Sciatic nerve (tissue), 2 donors: ENCODE measurements around the gene EXOSC10. TPM values are rescaled to one million over a fixed set of nuclear protein-coding genes. Genes with fewer than 3 reads are reported as not detected.
"Not testable (repeated sequence)": the region's sequence is repeated elsewhere in the genome, so short reads cannot be mapped to it uniquely, and the experiment has no call there.

Source experiments
- ATAC-seq: fragments of 200-7000 bp; cut with Tn5 transposase; one replicate; pipeline ENCODE4 v1.9.1; 2020; ENCODE audit warnings: mild to moderate bottlenecking, moderate library complexity
- DNase-seq: peaks from one replicate; pipeline ENCODE4 v3.0.0-alpha.2; 2020; ENCODE audit warnings: low spot score
- intact Hi-C: fragments of 100-400 bp; cut with DNase I; formaldehyde crosslinking; loops from one replicate; pipeline ENCODE4 v1.14.2; 2022
- total RNA-seq: library from RNA; stranded (reverse); fragmentation: NEBNext Ultra II Directional; extraction: Animal tissue kit (Norgen Biotek cat#: 25700); gene quantifications from one replicate; pipeline ENCODE4 v1.2.1, GENCODE V29; 2021
- donor health status: DM: no; HTN: no; CAD: no.
- donor health status: DM: no; HTN: no; CAD: no.

The EXOSC10 gene
- total RNA-seq, 1 donor from 2014 or later, result 81.8 TPM

- ATAC-seq, intact Hi-C loops, DNase-seq: not testable (repeated sequence)
Measured at GRCh38 chr1:11051121-11051520, 48.5 kb downstream of the EXOSC10 start.

- DNase-seq, result peak; percentile 52
- intact Hi-C loops, result no loop called here
- ATAC-seq, result peak; percentile 33
Measured at GRCh38 chr1:11046625-11047365, 52.9 kb downstream of the EXOSC10 start, which contains the start of gene MASP2. TSS of gene MASP2 (minus strand) at chr1:11047239. CDS start at chr1:11047207, 32 bp downstream.

- ATAC-seq, result no peak
Measured at GRCh38 chr1:11046270-11046566, 53.5 kb downstream of the EXOSC10 start.

GRCh38 chr1:11045428-11046269 lies 54.0 kb downstream of the EXOSC10 start:
- intact Hi-C loops, result no loop called here
- ATAC-seq, result peak; percentile 9
- DNase-seq, result peak; percentile 50

More at GRCh38 chr1:11046270-11046566, 53.5 kb downstream of the EXOSC10 start:
- DNase-seq, result peak; percentile 56
- intact Hi-C loops, result no loop called here

GRCh38 chr1:11044849-11045427 lies 54.7 kb downstream of the EXOSC10 start:
- ATAC-seq (peak; percentile 18), DNase-seq (peak; percentile 38)
- intact Hi-C loops, result no loop called here

GRCh38 chr1:11044086-11044848 lies 55.4 kb downstream of the EXOSC10 start:
- DNase-seq, result no peak
- intact Hi-C loops, result no loop called here
- ATAC-seq, result no peak

GRCh38 chr1:11042995-11043874 lies 56.4 kb downstream of the EXOSC10 start:
- ATAC-seq (no peak), DNase-seq (no peak)
- intact Hi-C loops, result no loop called here

- intact Hi-C loops, result no loop called here
- DNase-seq (no peak), ATAC-seq (no peak)
Measured at GRCh38 chr1:11042065-11042464, 57.6 kb downstream of the EXOSC10 start.

GRCh38 chr1:11041048-11041447 lies 58.6 kb downstream of the EXOSC10 start:
- DNase-seq, result no peak
- ATAC-seq, result no peak
- intact Hi-C loops, result no loop called here

- DNase-seq, intact Hi-C loops, ATAC-seq: not testable (repeated sequence)
Measured at GRCh38 chr1:11040105-11040429, 59.6 kb downstream of the EXOSC10 start.

- intact Hi-C loops, result loop anchor here (5.0 kb wide), 1 partner anchor 603 kb away; no protein-coding TSS in a partner anchor
- DNase-seq (no peak), ATAC-seq (no peak)
Measured at GRCh38 chr1:11039351-11040104, 60.1 kb downstream of the EXOSC10 start.

GRCh38 chr1:11037740-11038182 lies 61.9 kb downstream of the EXOSC10 start:
- ATAC-seq (peak; percentile 96), DNase-seq (peak; percentile 95)
- intact Hi-C loops, result loop anchor here (5.0 kb wide), 1 partner anchor 605 kb away; no protein-coding TSS in a partner anchor

- ATAC-seq, DNase-seq: not testable (repeated sequence)
- intact Hi-C loops, result loop anchor here (5.0 kb wide), 1 partner anchor 605 kb away; no protein-coding TSS in a partner anchor
Measured at GRCh38 chr1:11037019-11037739, 62.5 kb downstream of the EXOSC10 start.

- ATAC-seq, result no peak
- intact Hi-C loops, result no loop called here
- DNase-seq, result no peak
Measured at GRCh38 chr1:11031624-11032262, 67.9 kb downstream of the EXOSC10 start.

- intact Hi-C loops, result no loop called here
- DNase-seq, result no peak
- ATAC-seq, result no peak
Measured at GRCh38 chr1:11030865-11031264, 68.8 kb downstream of the EXOSC10 start.

GRCh38 chr1:11028018-11028417 lies 71.7 kb downstream of the EXOSC10 start:
- intact Hi-C loops, result no loop called here
- no peak for DNase-seq
- no peak for ATAC-seq
